ENCODE data around the gene VTI1A. TPM values are rescaled to one million over a fixed set of nuclear protein-coding genes. Genes with fewer than 3 reads are reported as not detected.

VTI1A gene
- total RNA-seq, 2 donors from 2014 or later = 34.1 to 38.6 TPM

DNA sequence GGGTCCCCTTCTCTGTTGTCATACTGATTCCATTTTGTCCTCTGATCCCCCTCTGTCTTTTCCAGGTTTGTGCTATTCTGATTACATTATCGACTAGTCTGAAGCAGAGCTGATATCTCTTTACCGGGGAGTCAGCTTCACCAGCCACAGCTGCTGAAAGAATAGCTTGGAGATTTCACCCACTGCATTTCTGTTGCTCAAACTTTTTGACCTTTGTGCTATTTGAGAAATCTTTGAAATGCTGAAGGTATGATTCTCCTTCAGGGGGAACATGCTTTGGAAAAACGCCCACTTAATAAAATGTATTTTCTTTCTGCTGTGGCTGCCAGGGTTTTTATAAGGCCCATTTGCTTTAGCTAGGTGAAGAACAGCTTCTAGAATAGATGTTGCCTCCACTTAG is 305.3 kb downstream of the VTI1A start:
- Histone ChIP-seq H3K27ac (no peak overlapping the region), H3K4me1 (no peaks in the 10 kb centered on the region), H3K4me3 (no peak overlapping the region), H3K9ac (ENCODE audit: low read depth in 2 of 2, low read length in 2 of 2) (no peak overlapping the region), H3K27me3 (no peaks in the 10 kb centered on the region), H3K9me3 (no peaks in the 10 kb centered on the region), H3K36me3 (no peaks in the 10 kb centered on the region)
- no peak for DNase-seq
- no peak for TF ChIP-seq CTCF (IDR thresholded peaks at IDR 0.05)
- intact Hi-C loops (cut with DNase I) = no loop called here

GRCh38 chr10:112753961-112754411 is 307.0 kb downstream of the VTI1A start:
- intact Hi-C loops (cut with DNase I) = no loop called here
- no peaks in the 10 kb centered on the region for H3K36me3 ChIP-seq
- no peaks in the 10 kb centered on the region for H3K4me1 ChIP-seq
- H3K27ac ChIP-seq = no peak overlapping the region
- no peak for TF ChIP-seq CTCF (IDR thresholded peaks at IDR 0.05)
- H3K9me3 ChIP-seq = no peaks in the 10 kb centered on the region
- no peak for DNase-seq
- H3K27me3 ChIP-seq = no peaks in the 10 kb centered on the region
- H3K9ac ChIP-seq (ENCODE audit: low read depth in 2 of 2, low read length in 2 of 2) = no peak overlapping the region
- no peak overlapping the region for H3K4me3 ChIP-seq

- H3K9me3 ChIP-seq = no peaks in the 10 kb centered on the region
- no peaks in the 10 kb centered on the region for H3K4me1 ChIP-seq
These were observed 308.6 kb downstream of the VTI1A start for GRCh38 chr10:112755446-112756234.

GRCh38 chr10:112756235-112756527 is 309.2 kb downstream of the VTI1A start:
- Histone ChIP-seq H3K9me3 (no peaks in the 10 kb centered on the region), H3K4me1 (no peaks in the 10 kb centered on the region), H3K27me3 (no peaks in the 10 kb centered on the region), H3K4me3 (no peak overlapping the region), H3K36me3 (no peaks in the 10 kb centered on the region), H3K9ac (ENCODE audit: low read depth in 2 of 2, low read length in 2 of 2) (no peak overlapping the region), H3K27ac (no peak overlapping the region)
- DNase-seq = no peak
- TF ChIP-seq CTCF (IDR thresholded peaks at IDR 0.05) = no peak
- intact Hi-C loops (cut with DNase I) = no loop called here

More at GRCh38 chr10:112755446-112756234, 308.6 kb downstream of the VTI1A start:
- H3K4me3 ChIP-seq = no peak overlapping the region
- TF ChIP-seq CTCF (IDR thresholded peaks at IDR 0.05) = no peak
- no peaks in the 10 kb centered on the region for H3K27me3 ChIP-seq
- no peak for DNase-seq
- H3K9ac ChIP-seq (ENCODE audit: low read depth in 2 of 2, low read length in 2 of 2) = no peak overlapping the region
- intact Hi-C loops (cut with DNase I) = no loop called here
- H3K36me3 ChIP-seq = no peaks in the 10 kb centered on the region
- no peak overlapping the region for H3K27ac ChIP-seq

DNA sequence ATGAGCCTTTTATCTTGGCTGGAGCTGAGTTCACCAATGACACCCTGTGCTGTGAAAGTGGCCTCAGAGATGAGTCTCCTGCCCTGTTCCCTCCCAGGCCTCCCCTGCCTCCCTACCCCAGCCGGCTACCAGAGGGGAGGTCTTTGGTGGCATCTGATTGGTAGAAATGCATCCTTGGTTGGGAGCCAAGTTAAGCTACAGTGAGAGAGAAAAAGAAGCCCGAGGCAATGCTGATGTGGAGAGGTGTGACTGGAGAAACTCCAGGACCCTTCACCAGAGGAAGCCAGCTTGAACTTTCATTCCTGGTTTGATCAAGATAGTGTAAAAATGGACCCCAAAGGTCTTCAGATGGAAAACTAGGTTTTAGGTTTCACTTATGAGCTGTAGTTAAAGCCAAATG is 311.9 kb downstream of the VTI1A start:
- Histone ChIP-seq H3K36me3 (no peaks in the 10 kb centered on the region), H3K27ac (no peak overlapping the region), H3K9me3 (no peaks in the 10 kb centered on the region), H3K9ac (ENCODE audit: low read depth in 2 of 2, low read length in 2 of 2) (no peak overlapping the region), H3K27me3 (no peaks in the 10 kb centered on the region), H3K4me1 (no peaks in the 10 kb centered on the region), H3K4me3 (no peak overlapping the region)
- DNase-seq = no peak
- intact Hi-C loops (cut with DNase I) = no loop called here
- no peak for TF ChIP-seq CTCF (IDR thresholded peaks at IDR 0.05)
